GM18520 (cell line): Measurements from ENCODE around the gene PEAK1.
A peak's percentile ranks its signal among the peaks of the same experiment; 100 is the strongest.

Experiments
- ATAC-seq: cut with Tn5 transposase; IDR thresholded peaks from one replicate; pipeline ENCODE4 v1.9.1; 2021; ENCODE audit not compliant: unreplicated experiment

The PEAK1 gene

GRCh38 chr15:77098572-77098971 lies 321.3 kb downstream of the PEAK1 start:
- no peak for ATAC-seq

GRCh38 chr15:77097921-77098320 lies 322.0 kb downstream of the PEAK1 start:
- ATAC-seq = no peak

- ATAC-seq = no peak
Observed at GRCh38 chr15:77097248-77097721, 322.6 kb downstream of the PEAK1 start.

- no peak for ATAC-seq
Observed at GRCh38 chr15:77096541-77096940, 323.4 kb downstream of the PEAK1 start.

GRCh38 chr15:77096138-77096537 lies 323.8 kb downstream of the PEAK1 start:
- ATAC-seq = no peak

- no peak for ATAC-seq
Observed at GRCh38 chr15:77094397-77095030, 325.4 kb downstream of the PEAK1 start.

GRCh38 chr15:77093436-77093835 lies 326.5 kb downstream of the PEAK1 start:
- ATAC-seq = no peak

GRCh38 chr15:77091097-77091496 lies 328.8 kb downstream of the PEAK1 start:
- ATAC-seq = no peak

- ATAC-seq = no peak
Observed at GRCh38 chr15:77087213-77087612, 332.7 kb downstream of the PEAK1 start.

GRCh38 chr15:77085297-77085696 lies 334.6 kb downstream of the PEAK1 start:
- no peak for ATAC-seq

GRCh38 chr15:77084436-77084835 lies 335.5 kb downstream of the PEAK1 start:
- ATAC-seq = no peak

GRCh38 chr15:77083381-77084160 lies 336.3 kb downstream of the PEAK1 start:
- no peak for ATAC-seq

GRCh38 chr15:77081971-77082370 lies 337.9 kb downstream of the PEAK1 start:
- no peak for ATAC-seq

GRCh38 chr15:77076323-77076915 lies 343.5 kb downstream of the PEAK1 start:
- ATAC-seq = no peak

GRCh38 chr15:77075528-77075927 lies 344.4 kb downstream of the PEAK1 start:
- no peak for ATAC-seq

GRCh38 chr15:77074350-77074749 lies 345.6 kb downstream of the PEAK1 start:
- ATAC-seq = no peak

GRCh38 chr15:77071305-77072223 lies 348.3 kb downstream of the PEAK1 start:
- ATAC-seq = no peak

- ATAC-seq = peak; percentile 84
Observed at GRCh38 chr15:77070495-77071304, 349.2 kb downstream of the PEAK1 start, which contains the start of gene TSPAN3. Gene TSPAN3, minus strand, starts transcription at chr15:77071109. Its CDS starts 155 bp downstream, at chr15:77070954.

GRCh38 chr15:77070180-77070494 lies 349.8 kb downstream of the PEAK1 start:
- ATAC-seq = no peak

- ATAC-seq = no peak
Observed at GRCh38 chr15:77069521-77070121, 350.3 kb downstream of the PEAK1 start.
